GDM1 (cell line): Measurements from ENCODE around the gene KIF4B.

Experiments used
- DNase-seq: peaks from one replicate; lab custom pipeline; 2025; lab: John Stamatoyannopoulos, UW

The KIF4B gene

GRCh38 chr5:155056644-155057269, 43.2 kb downstream of the KIF4B start:
- no peak for DNase-seq

- no peak for DNase-seq
Observed at GRCh38 chr5:155057626-155058025, 44.1 kb downstream of the KIF4B start.

GRCh38 chr5:155064580-155064979, 51.0 kb downstream of the KIF4B start:
- no peak for DNase-seq

- no peak for DNase-seq
Observed at GRCh38 chr5:155066886-155067595, 53.5 kb downstream of the KIF4B start.
